GM19193 (cell line): ENCODE measurements around the gene TXNDC2.

Experiments
- POLR2A ChIP-seq: IDR thresholded peaks from 4 replicates; pipeline ENCODE4 v1.6.1; 2011; ENCODE audit not compliant: insufficient read depth, insufficient read length; ENCODE audit errors: extremely low read depth

TXNDC2 gene

GRCh38 chr18:9930299-9930884 is 44.6 kb downstream of the TXNDC2 start:
- no peak for TF ChIP-seq POLR2A

GRCh38 chr18:9931146-9931545 is 45.4 kb downstream of the TXNDC2 start:
- TF ChIP-seq POLR2A, result no peak

- TF ChIP-seq POLR2A, result no peak
Measured at GRCh38 chr18:9931678-9932077, 45.9 kb downstream of the TXNDC2 start.

GRCh38 chr18:9933865-9934264 is 48.1 kb downstream of the TXNDC2 start:
- no peak for TF ChIP-seq POLR2A

GRCh38 chr18:9934274-9934673 is 48.5 kb downstream of the TXNDC2 start:
- no peak for TF ChIP-seq POLR2A
